CD14-positive monocyte (primary cell): ENCODE measurements around the gene KLK3. TPM values are rescaled to one million over a fixed set of nuclear protein-coding genes. Genes with fewer than 3 reads are reported as not detected.

Source experiments
- DNase-seq, 3 donors: peaks; one replicate each; pipeline ENCODE4 v3.0.0-alpha.2; 2011 to 2022
- H2AFZ ChIP-seq: 2 replicates; pipeline ENCODE4 v1.6.0; 2012; ENCODE audit warnings: mild to moderate bottlenecking, low read depth, low read length, inconsistent platforms; ENCODE audit not compliant: insufficient read depth, poor library complexity, severe bottlenecking
- H3K27ac ChIP-seq, 2 donors: 1 replicate in 1 of 2; 2 replicates in 1 of 2; pipeline ENCODE4 v1.5.1; 2012 to 2013; ENCODE audit warnings: low read length in 2 of 2, control low read depth in 1 of 2, inconsistent platforms in 1 of 2, low read depth in 1 of 2, mild to moderate bottlenecking in 1 of 2
- H3K27me3 ChIP-seq, 2 donors: one replicate each; pipeline versions ENCODE4 v1.6.0 to v1.6.1; 2011 to 2013; ENCODE audit warnings: low read length in 2 of 2; ENCODE audit not compliant: control insufficient read depth in 2 of 2, insufficient read depth in 2 of 2
- H3K36me3 ChIP-seq, 2 donors: replicated peaks in 1 of 2; 1 replicate in 1 of 2; 2 replicates in 1 of 2; pipeline versions ENCODE4 v1.5.1 to v1.6.1; 2012 to 2013; ENCODE audit warnings: low read length in 2 of 2, control low read depth in 1 of 2, inconsistent platforms in 1 of 2, mild to moderate bottlenecking in 1 of 2; ENCODE audit not compliant: insufficient read depth in 2 of 2, control insufficient read depth in 1 of 2
- H3K4me1 ChIP-seq, 2 donors: 1 replicate in 1 of 2; 2 replicates in 1 of 2; pipeline versions ENCODE4 v1.5.1 to v1.6.1; 2012 to 2013; ENCODE audit warnings: low read length in 2 of 2, control low read depth in 1 of 2, inconsistent platforms in 1 of 2, mild to moderate bottlenecking in 1 of 2, moderate library complexity in 1 of 2; ENCODE audit not compliant: insufficient read depth in 2 of 2, control insufficient read depth in 1 of 2
- H3K4me2 ChIP-seq: replicated peaks from 2 replicates; pipeline ENCODE3; 2012; ENCODE audit warnings: low read length, moderate library complexity, mild to moderate bottlenecking; ENCODE audit not compliant: poor library complexity, severe bottlenecking; ENCODE audit errors: extremely low read depth
- H3K4me3 ChIP-seq, 3 experiments: fragments of 200-600 bp in 1 of 3; sonication (generic) in 1 of 3; replicated peaks in 1 of 3; 1 replicate in 2 of 3; 2 replicates in 1 of 3; pipeline ENCODE4 v1.5.1; 2011 to 2013; ENCODE audit warnings: low read length in 3 of 3, mild to moderate bottlenecking in 3 of 3, control low read depth in 2 of 3, low read depth in 2 of 3, inconsistent platforms in 1 of 3, moderate library complexity in 1 of 3
- H3K79me2 ChIP-seq: 2 replicates; pipeline ENCODE4 v1.6.0; 2012; ENCODE audit warnings: mild to moderate bottlenecking, control low read depth, inconsistent platforms, low read length, moderate library complexity; ENCODE audit not compliant: insufficient read depth
- H3K9ac ChIP-seq: 2 replicates; pipeline ENCODE4 v1.6.0; 2017; ENCODE audit warnings: low read length, mild to moderate bottlenecking; ENCODE audit not compliant: insufficient read depth, poor library complexity, severe bottlenecking
- H3K9me3 ChIP-seq, 2 donors: replicated peaks in 1 of 2; 1 replicate in 1 of 2; 2 replicates in 1 of 2; pipeline versions ENCODE4 v1.5.1 to v1.6.1; 2012 to 2013; ENCODE audit warnings: low read length in 2 of 2, control low read depth in 1 of 2; ENCODE audit not compliant: control insufficient read depth in 1 of 2, insufficient read depth in 1 of 2
- H4K20me1 ChIP-seq: 2 replicates; pipeline ENCODE4 v1.6.0; 2012; ENCODE audit warnings: mild to moderate bottlenecking, low read length, control low read depth, moderate library complexity; ENCODE audit not compliant: insufficient read depth
- H3K27ac Mint-ChIP-seq, 7 donors: one replicate each; pipeline ENCODE4 v1.8.0; 2020; ENCODE audit warnings: mild to moderate bottlenecking in 7 of 7, mixed read lengths in 7 of 7, moderate library complexity in 6 of 7, inconsistent platforms in 2 of 7
- H3K27me3 Mint-ChIP-seq, 3 donors: one replicate each; pipeline ENCODE4 v1.8.0; 2021 to 2022; ENCODE audit warnings: low read depth in 3 of 3, mild to moderate bottlenecking in 3 of 3, mixed read lengths in 3 of 3, moderate library complexity in 3 of 3, inconsistent platforms in 1 of 3
- H3K36me3 Mint-ChIP-seq, 2 donors: one replicate each; pipeline ENCODE4 v1.8.0; 2020; ENCODE audit warnings: mixed read lengths in 2 of 2, inconsistent platforms in 1 of 2, mild to moderate bottlenecking in 1 of 2
- H3K4me1 Mint-ChIP-seq: one replicate; pipeline ENCODE4 v1.8.0; 2020; ENCODE audit warnings: mild to moderate bottlenecking, mixed read lengths
- H3K4me3 Mint-ChIP-seq, 2 donors: one replicate each; pipeline ENCODE4 v1.8.0; 2020; ENCODE audit warnings: mild to moderate bottlenecking in 2 of 2, mixed read lengths in 2 of 2, moderate library complexity in 1 of 2
- H3K9me3 Mint-ChIP-seq, 7 donors: one replicate each; pipeline ENCODE4 v1.8.0; 2020 to 2022; ENCODE audit warnings: mixed read lengths in 7 of 7, mild to moderate bottlenecking in 6 of 7, moderate library complexity in 6 of 7, inconsistent platforms in 2 of 7
- WGBS: methylation state at CpG from one replicate; pipeline ENCODE4 v1.1.5; 2013; ENCODE audit warnings: missing lambda C conversion rate; ENCODE audit not compliant: insufficient coverage; 5-methylcytosine and 5-hydroxymethylcytosine counted together
- intact Hi-C, 2 donors: fragments of 100-400 bp; cut with micrococcal nuclease; formaldehyde crosslinking; loops; one replicate each; pipeline versions ENCODE4 v1.15.0 to v1.15.1; 2023
- polyA plus RNA-seq, 3 donors: library from polyadenylated mRNA; depleted of rRNA in 1 of 3; unstranded in 2 of 3; stranded (reverse) in 1 of 3; fragments of 300-500 nt in 2 of 3; fragments of >200 nt in 1 of 3; fragmentation: Illumina TruSeq in 2 of 3; gene quantifications; 1 replicate in 2 of 3; 2 replicates in 1 of 3; pipeline ENCODE4 v1.2.3, GENCODE V29; 2012 to 2021
- TF ChIP-seq, protein P1 (sequence below): fragments of 200-600 bp; IDR thresholded peaks from one replicate; pipeline ENCODE4 v1.8.0; 2022; ENCODE audit warnings: antibody characterized with exemption, mild to moderate bottlenecking

Gene KLK3
- polyA plus RNA-seq, 3 donors, result not detected

DNA sequence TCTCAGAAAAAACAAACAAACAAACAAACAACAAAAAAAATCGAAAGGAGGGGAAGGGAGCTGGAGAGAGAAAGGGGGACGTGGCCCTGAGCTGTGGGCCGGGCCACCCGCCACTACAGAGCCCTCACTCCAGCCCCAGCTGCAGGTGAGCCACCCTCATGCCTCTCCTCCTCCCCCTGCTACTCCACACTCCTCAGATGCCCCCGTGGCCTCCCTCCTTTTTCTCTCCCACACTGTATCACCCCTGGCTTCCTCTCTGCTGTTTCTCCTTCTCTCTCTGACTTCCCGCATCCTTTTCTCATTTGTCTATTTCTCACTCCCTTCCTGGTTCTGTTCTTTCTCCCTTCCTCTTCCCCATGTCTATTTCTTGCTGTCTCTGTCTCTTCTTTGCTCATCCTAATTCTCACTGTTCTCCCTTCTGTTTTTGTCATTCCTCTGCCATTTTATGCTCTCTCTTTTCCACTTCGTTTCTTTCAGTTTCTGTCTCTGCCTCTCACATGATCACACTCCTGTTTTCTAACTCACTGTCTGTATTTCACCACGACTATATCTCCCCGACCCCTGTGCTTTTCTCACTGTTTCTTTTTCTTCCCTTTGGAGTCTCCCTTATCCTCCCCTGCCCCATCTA, 21.2 kb downstream of the KLK3 start:
- Histone ChIP-seq H3K9me3 (no peaks in the 10 kb centered on the region), H3K36me3 (no peaks in the 10 kb centered on the region), H3K4me3 (no peak overlapping the region), H3K4me1 (no peaks in the 10 kb centered on the region), H3K9ac (no peak overlapping the region), H3K27ac (no peak overlapping the region), H2AFZ (no peak overlapping the region), H3K79me2 (no peaks in the 10 kb centered on the region), H4K20me1 (no peaks in the 10 kb centered on the region), H3K27me3 (no peaks in the 10 kb centered on the region), H3K4me2 (no peak overlapping the region)
- intact Hi-C loops, result no loop called here
- WGBS, result 41% methylated on average over 7 of the region's 9 CpGs
- H3K4me3 Mint-ChIP-seq, result no peak overlapping the region
- no peaks in the 10 kb centered on the region for H3K36me3 Mint-ChIP-seq
- no peak for DNase-seq
- H3K27me3 Mint-ChIP-seq, result peaks cover 7 to 13% (median 11%) of the 10 kb centered on the region in 3 donors
- no peaks in the 10 kb centered on the region for H3K4me1 Mint-ChIP-seq
- TF ChIP-seq, protein P1, sequence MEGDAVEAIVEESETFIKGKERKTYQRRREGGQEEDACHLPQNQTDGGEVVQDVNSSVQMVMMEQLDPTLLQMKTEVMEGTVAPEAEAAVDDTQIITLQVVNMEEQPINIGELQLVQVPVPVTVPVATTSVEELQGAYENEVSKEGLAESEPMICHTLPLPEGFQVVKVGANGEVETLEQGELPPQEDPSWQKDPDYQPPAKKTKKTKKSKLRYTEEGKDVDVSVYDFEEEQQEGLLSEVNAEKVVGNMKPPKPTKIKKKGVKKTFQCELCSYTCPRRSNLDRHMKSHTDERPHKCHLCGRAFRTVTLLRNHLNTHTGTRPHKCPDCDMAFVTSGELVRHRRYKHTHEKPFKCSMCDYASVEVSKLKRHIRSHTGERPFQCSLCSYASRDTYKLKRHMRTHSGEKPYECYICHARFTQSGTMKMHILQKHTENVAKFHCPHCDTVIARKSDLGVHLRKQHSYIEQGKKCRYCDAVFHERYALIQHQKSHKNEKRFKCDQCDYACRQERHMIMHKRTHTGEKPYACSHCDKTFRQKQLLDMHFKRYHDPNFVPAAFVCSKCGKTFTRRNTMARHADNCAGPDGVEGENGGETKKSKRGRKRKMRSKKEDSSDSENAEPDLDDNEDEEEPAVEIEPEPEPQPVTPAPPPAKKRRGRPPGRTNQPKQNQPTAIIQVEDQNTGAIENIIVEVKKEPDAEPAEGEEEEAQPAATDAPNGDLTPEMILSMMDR, result no peak
- no peak overlapping the region for H3K27ac Mint-ChIP-seq
- peaks cover 0 to 1% (median 0%) of the 10 kb centered on the region in 7 donors for H3K9me3 Mint-ChIP-seq

GRCh38 chr19:50876456-50876855, 21.7 kb downstream of the KLK3 start:
- Histone ChIP-seq H3K9me3 (no peaks in the 10 kb centered on the region), H3K4me1 (no peaks in the 10 kb centered on the region), H2AFZ (no peak overlapping the region), H3K79me2 (no peaks in the 10 kb centered on the region), H3K36me3 (no peaks in the 10 kb centered on the region), H4K20me1 (no peaks in the 10 kb centered on the region), H3K27me3 (no peaks in the 10 kb centered on the region), H3K9ac (no peak overlapping the region), H3K27ac (no peak overlapping the region), H3K4me2 (no peak overlapping the region), H3K4me3 (no peak overlapping the region)
- H3K4me1 Mint-ChIP-seq, result no peaks in the 10 kb centered on the region
- TF ChIP-seq, protein P1, result no peak
- peaks cover 4 to 14% (median 9%) of the 10 kb centered on the region in 3 donors for H3K27me3 Mint-ChIP-seq
- intact Hi-C loops, result no loop called here
- H3K4me3 Mint-ChIP-seq, result no peak overlapping the region
- H3K9me3 Mint-ChIP-seq, result peaks cover 0 to 1% (median 0%) of the 10 kb centered on the region in 7 donors
- no peaks in the 10 kb centered on the region for H3K36me3 Mint-ChIP-seq
- WGBS, result 83% methylated on average over 7 of the region's 7 CpGs
- no peak for DNase-seq
- no peak overlapping the region for H3K27ac Mint-ChIP-seq
